Neural progenitor cell (in vitro differentiated cells): ENCODE measurements around the gene LYPLA2. TPM values are rescaled to one million over a fixed set of nuclear protein-coding genes. Genes with fewer than 3 reads are reported as not detected.
"Not testable (repeated sequence)": the region's sequence is repeated elsewhere in the genome, so short reads cannot be mapped to it uniquely, and the experiment has no call there.

Source experiments
- DNase-seq: peaks from one replicate; pipeline ENCODE4 v3.0.0-alpha.2; 2016; ENCODE audit warnings: low spot score
- H2AFZ ChIP-seq: fragments of 200-600 bp; sonication (generic); replicated peaks from 2 replicates; pipeline ENCODE4 v1.6.1; 2016; ENCODE audit warnings: antibody characterized with exemption
- H3F3A ChIP-seq: fragments of 200-600 bp; sonication (generic); 2 replicates; pipeline ENCODE4 v1.6.1; 2016; ENCODE audit warnings: antibody characterized with exemption, low read depth
- H3K27ac ChIP-seq: fragments of 200-600 bp; sonication (generic); 2 replicates; pipeline ENCODE4 v1.5.1; 2016; ENCODE audit warnings: mild to moderate bottlenecking
- H3K27me3 ChIP-seq: fragments of 200-600 bp; sonication (generic); 2 replicates; pipeline ENCODE4 v1.6.1; 2016; ENCODE audit warnings: mild to moderate bottlenecking, moderate library complexity
- H3K36me3 ChIP-seq: fragments of 200-600 bp; sonication (generic); 2 replicates; pipeline ENCODE4 v1.5.1; 2016
- H3K4me1 ChIP-seq: fragments of 200-600 bp; sonication (generic); 2 replicates; pipeline ENCODE4 v1.6.1; 2016; ENCODE audit warnings: mixed run types
- H3K4me2 ChIP-seq: fragments of 200-600 bp; sonication (generic); 2 replicates; pipeline ENCODE4 v1.6.1; 2016
- H3K4me3 ChIP-seq: fragments of 200-600 bp; sonication (generic); 2 replicates; pipeline ENCODE4 v1.5.1; 2016
- H3K79me2 ChIP-seq: fragments of 200-600 bp; sonication (generic); 2 replicates; pipeline ENCODE4 v1.6.1; 2016; ENCODE audit warnings: low read depth
- H3K9ac ChIP-seq: fragments of 200-600 bp; sonication (generic); 2 replicates; pipeline ENCODE4 v1.6.1; 2016
- H3K9me3 ChIP-seq: fragments of 200-600 bp; sonication (generic); 2 replicates; pipeline ENCODE4 v1.5.1; 2016; ENCODE audit warnings: low read depth
- H4K20me1 ChIP-seq: fragments of 200-600 bp; sonication (generic); 2 replicates; pipeline ENCODE4 v1.6.1; 2016; ENCODE audit warnings: low read depth
- H3K27ac Mint-ChIP-seq: 3 replicates; pipeline ENCODE4 v1.8.0; 2021; ENCODE audit warnings: mixed read lengths
- H3K27me3 Mint-ChIP-seq: 2 replicates; pipeline ENCODE4 v1.8.0; 2022; ENCODE audit warnings: low read depth, mild to moderate bottlenecking, inconsistent platforms, moderate library complexity, mixed read lengths; ENCODE audit not compliant: insufficient read depth
- H3K36me3 Mint-ChIP-seq: 3 replicates; pipeline ENCODE4 v1.8.0; 2021; ENCODE audit warnings: mixed read lengths
- H3K4me1 Mint-ChIP-seq: 3 replicates; pipeline ENCODE4 v1.8.0; 2021; ENCODE audit warnings: mixed read lengths
- H3K4me3 Mint-ChIP-seq: 3 replicates; pipeline ENCODE4 v1.8.0; 2021; ENCODE audit warnings: mild to moderate bottlenecking, moderate library complexity, mixed read lengths
- H3K9me3 Mint-ChIP-seq: 3 replicates; pipeline ENCODE4 v1.8.0; 2020; ENCODE audit warnings: mixed read lengths
- CTCF ChIP-seq: fragments of 200-600 bp; sonication (generic); IDR thresholded peaks from 2 replicates; pipeline ENCODE4 v1.5.1; 2017; ENCODE audit warnings: antibody characterized with exemption, mild to moderate bottlenecking
- EZH2 ChIP-seq: fragments of 200-600 bp; sonication (generic); IDR thresholded peaks from 2 replicates; pipeline ENCODE4 v1.6.1; 2017; ENCODE audit warnings: antibody characterized with exemption, mild to moderate bottlenecking, moderate library complexity
- EZH2phosphoT487 ChIP-seq: fragments of 200-600 bp; sonication (generic); IDR thresholded peaks from 2 replicates; pipeline ENCODE4 v1.6.1; 2017; ENCODE audit warnings: antibody characterized with exemption
- total RNA-seq: library from RNA; depleted of rRNA; stranded (reverse); fragments of >200 nt; gene quantifications from 2 replicates; pipeline ENCODE4 v1.2.3, GENCODE V29; 2015; ENCODE audit warnings: low replicate concordance

Gene LYPLA2
- total RNA-seq, 1 donor from 2014 or later, result 41.8 TPM

DNA sequence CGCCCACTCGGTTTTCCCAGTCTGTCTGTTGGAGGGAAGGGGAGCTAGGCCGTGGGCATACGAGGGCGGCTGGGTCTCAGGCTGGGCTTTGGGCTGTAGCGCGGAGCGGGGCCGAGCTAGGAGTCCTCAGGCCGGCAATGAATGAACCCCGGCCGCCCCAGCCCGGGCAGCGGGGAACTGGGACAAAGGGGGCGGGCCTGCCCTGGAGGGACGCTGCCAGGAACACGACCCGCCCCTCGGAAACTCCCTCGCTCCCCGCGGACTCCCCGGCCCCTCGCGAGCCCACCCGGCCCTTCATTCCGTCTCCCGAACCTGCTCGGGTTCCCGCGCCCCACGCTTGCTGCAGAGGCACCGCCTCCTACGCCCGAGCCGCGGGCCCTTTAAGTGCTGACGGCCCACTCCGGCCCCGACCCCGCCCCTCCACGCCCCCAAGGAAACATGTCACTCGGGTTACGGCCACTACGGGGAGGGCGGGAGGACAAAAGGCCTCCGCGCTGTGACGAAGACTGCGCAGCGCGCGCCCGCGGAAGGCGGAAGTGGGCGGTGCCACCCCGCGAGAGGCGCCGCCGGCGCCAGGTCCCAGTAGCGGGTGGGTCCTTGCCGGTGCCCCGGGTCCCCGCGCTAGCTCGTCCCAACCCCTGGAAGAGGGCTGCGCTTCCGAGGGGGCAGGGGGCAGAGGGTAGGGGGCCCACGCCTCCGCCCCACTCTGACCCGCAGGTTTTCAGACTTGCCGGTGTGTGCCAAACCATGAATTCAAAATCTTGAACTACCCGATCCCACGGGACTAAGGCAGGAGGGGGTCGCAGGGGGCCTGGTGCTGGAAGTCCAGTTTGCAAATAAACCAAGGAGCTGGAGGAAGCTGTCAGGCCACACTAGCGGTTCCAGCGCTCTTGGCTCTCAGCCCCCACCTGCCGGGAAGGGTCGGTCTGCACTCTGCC is 9.7 kb downstream of the LYPLA2 start, which contains the start of gene GALE:
Gene GALE, minus strand, starts transcription at position 355 of the 938 bp plus-strand sequence. CDS start 1,747 bp downstream, outside the sequence.
- peaks cover 6% of the 10 kb centered on the region for H3K27me3 Mint-ChIP-seq
- peaks cover 29% of the 10 kb centered on the region for H3F3A ChIP-seq
- H3K4me3 ChIP-seq, result peak within 1 kb of the TSS; percentile 83
- H2AFZ ChIP-seq, result peak within 1 kb of the TSS; percentile 54
- peak; percentile 84 for DNase-seq
- no peaks in the 10 kb centered on the region for H3K9me3 Mint-ChIP-seq
- peak within 1 kb of the TSS; percentile 97 for H3K27ac Mint-ChIP-seq
- peak within 1 kb of the TSS; percentile 58 for H3K9ac ChIP-seq
- H3K4me1 ChIP-seq, result peaks cover 8% of the 10 kb centered on the region
- peaks cover 17% of the 10 kb centered on the region for H4K20me1 ChIP-seq
- peaks cover 16% of the 10 kb centered on the region for H3K27me3 ChIP-seq
- no peaks in the 10 kb centered on the region for H3K36me3 ChIP-seq
- H3K4me3 Mint-ChIP-seq, result peak within 1 kb of the TSS; percentile 96
- no peaks in the 10 kb centered on the region for H3K9me3 ChIP-seq
- peak; percentile 53 for TF ChIP-seq EZH2phosphoT487
- no peak for TF ChIP-seq CTCF
- TF ChIP-seq EZH2, result peak; percentile 41
- H3K36me3 Mint-ChIP-seq, result no peaks in the 10 kb centered on the region
- H3K4me1 Mint-ChIP-seq, result peaks cover 9% of the 10 kb centered on the region
- no peaks in the 10 kb centered on the region for H3K79me2 ChIP-seq
- peak within 1 kb of the TSS; percentile 79 for H3K4me2 ChIP-seq
- H3K27ac ChIP-seq, result no peak within 1 kb of the TSS

DNA sequence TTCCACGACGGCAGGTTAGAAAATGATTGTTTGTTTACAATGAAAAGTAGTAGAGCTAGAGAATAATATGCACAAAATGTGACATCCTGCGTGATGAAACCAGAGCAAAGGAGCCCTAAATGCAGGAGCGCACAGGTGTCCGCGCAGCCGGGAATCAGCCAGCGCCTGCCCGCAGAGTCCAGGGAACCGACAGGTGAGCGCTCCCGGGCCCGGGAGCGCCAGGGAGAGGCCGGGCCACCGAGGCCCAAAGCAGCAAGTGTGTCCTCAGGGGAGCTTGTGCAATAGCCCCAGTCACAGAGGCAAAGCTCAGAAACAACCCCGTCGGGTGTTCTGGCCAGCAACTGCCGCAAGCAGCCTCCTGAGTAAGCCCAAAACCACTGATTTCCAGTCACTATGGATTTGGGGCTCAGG is 10.4 kb downstream of the LYPLA2 start:
- Histone ChIP-seq H3K27me3 (peaks cover 16% of the 10 kb centered on the region), H3K79me2 (no peaks in the 10 kb centered on the region), H3F3A (peaks cover 29% of the 10 kb centered on the region), H3K9ac (no peak overlapping the region), H3K4me3 (peak overlapping the region; percentile 83), H3K9me3 (no peaks in the 10 kb centered on the region), H3K4me1 (peaks cover 8% of the 10 kb centered on the region), H3K4me2 (peak overlapping the region; percentile 79), H3K27ac (no peak overlapping the region), H4K20me1 (peaks cover 17% of the 10 kb centered on the region), H2AFZ (no peak overlapping the region), H3K36me3 (no peaks in the 10 kb centered on the region)
- TF ChIP-seq CTCF, result no peak
- peak; percentile 35 for TF ChIP-seq EZH2
- H3K27ac Mint-ChIP-seq, result peak overlapping the region; percentile 11
- H3K4me3 Mint-ChIP-seq, result peak overlapping the region; percentile 96
- H3K9me3 Mint-ChIP-seq, result no peaks in the 10 kb centered on the region
- no peaks in the 10 kb centered on the region for H3K36me3 Mint-ChIP-seq
- H3K4me1 Mint-ChIP-seq, result peaks cover 9% of the 10 kb centered on the region
- H3K27me3 Mint-ChIP-seq, result peaks cover 6% of the 10 kb centered on the region
- DNase-seq, result no peak

- Histone ChIP-seq H3K4me3 (no peak overlapping the region), H3F3A (peaks cover 29% of the 10 kb centered on the region), H3K27ac (no peak overlapping the region), H3K27me3 (peaks cover 16% of the 10 kb centered on the region), H4K20me1 (peaks cover 14% of the 10 kb centered on the region), H3K9me3 (no peaks in the 10 kb centered on the region), H3K79me2 (no peaks in the 10 kb centered on the region), H3K4me2 (no peak overlapping the region), H3K4me1 (peaks cover 8% of the 10 kb centered on the region), H3K9ac (no peak overlapping the region), H3K36me3 (no peaks in the 10 kb centered on the region), H2AFZ (no peak overlapping the region)
- Mint-ChIP-seq H3K4me3 (peak overlapping the region; percentile 96), H3K36me3 (no peaks in the 10 kb centered on the region), H3K27ac (no peak overlapping the region), H3K27me3 (peaks cover 6% of the 10 kb centered on the region), H3K9me3 (no peaks in the 10 kb centered on the region), H3K4me1 (peaks cover 9% of the 10 kb centered on the region)
- TF ChIP-seq EZH2 (no peak), CTCF (no peak), EZH2phosphoT487 (no peak)
- no peak for DNase-seq
Measured at GRCh38 chr1:23801876-23802275, 10.9 kb downstream of the LYPLA2 start.

DNA sequence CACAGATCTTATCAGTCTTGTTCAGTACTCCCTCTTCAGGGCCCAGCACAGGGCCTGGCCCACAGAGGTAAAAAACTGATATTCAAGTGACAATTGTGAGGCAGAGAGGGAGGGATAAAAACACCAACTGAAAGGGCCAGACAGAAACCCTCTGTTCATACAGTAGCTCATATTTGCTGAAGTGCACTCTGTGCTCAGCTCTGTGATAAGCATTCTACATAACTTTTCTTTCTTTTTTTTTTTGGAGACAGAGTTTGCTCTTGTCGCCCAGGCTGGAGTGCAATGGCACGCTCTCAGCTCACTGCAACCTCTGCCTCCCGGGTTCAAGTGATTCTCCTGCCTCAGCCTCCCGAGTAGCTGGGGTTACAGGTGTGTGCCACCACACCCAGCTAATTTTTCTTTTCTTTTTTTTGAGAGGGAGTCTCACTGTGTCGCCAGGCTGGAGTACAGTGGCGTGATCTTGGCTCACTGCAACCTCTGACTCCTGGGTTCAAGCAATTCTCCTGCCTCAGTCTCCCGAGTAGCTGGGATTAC is 11.9 kb downstream of the LYPLA2 start:
- Histone ChIP-seq H4K20me1 (peaks cover 14% of the 10 kb centered on the region), H3F3A (peaks cover 29% of the 10 kb centered on the region), H3K27me3 (peaks cover 16% of the 10 kb centered on the region)
- not testable (repeated sequence) for H3K27me3 Mint-ChIP-seq, H3K9ac ChIP-seq, H3K4me2 ChIP-seq, H3K36me3 ChIP-seq, H3K4me1 ChIP-seq, DNase-seq, H3K4me3 ChIP-seq, H3K9me3 ChIP-seq, H3K9me3 Mint-ChIP-seq, H3K79me2 ChIP-seq, H3K36me3 Mint-ChIP-seq, H3K4me1 Mint-ChIP-seq, H3K27ac ChIP-seq, H2AFZ ChIP-seq, H3K4me3 Mint-ChIP-seq, H3K27ac Mint-ChIP-seq
